HAP-1 (cell line): ENCODE data around the gene OR1L6.

Experiments used
- DNase-seq, 2 experiments: peaks; one replicate each; pipeline ENCODE4 v3.0.0-alpha.2; 2016 to 2020; ENCODE audit warnings: low spot score in 2 of 2
- H3K27me3 ChIP-seq: fragments of 250-450 bp; sonication (Bioruptor Pico); 2 replicates; pipeline ENCODE4 v1.5.1; 2020; ENCODE audit warnings: low read depth, mild to moderate bottlenecking, moderate library complexity
- H3K36me3 ChIP-seq: fragments of 250-450 bp; sonication (Bioruptor Pico); replicated peaks from 2 replicates; pipeline ENCODE4 v1.5.1; 2020; ENCODE audit warnings: mild to moderate bottlenecking
- H3K4me1 ChIP-seq: fragments of 250-450 bp; sonication (Bioruptor Pico); 2 replicates; pipeline ENCODE4 v1.5.1; 2020; ENCODE audit warnings: mild to moderate bottlenecking
- H3K4me3 ChIP-seq: fragments of 250-450 bp; sonication (Bioruptor Pico); 2 replicates; pipeline ENCODE4 v1.5.1; 2020; ENCODE audit warnings: mild to moderate bottlenecking, moderate library complexity
- H3K9me3 ChIP-seq: fragments of 250-450 bp; sonication (Bioruptor Pico); 2 replicates; pipeline ENCODE4 v1.5.1; 2020; ENCODE audit warnings: mild to moderate bottlenecking, moderate library complexity
- in situ Hi-C: fragments of 300-500 bp; cut with MboI; formaldehyde crosslinking; loops from 3 replicates; pipeline ENCODE4 v1.14.3; 2020; ENCODE audit warnings: low sequenced_read_pairs, inconsistent platforms, mixed read lengths

The OR1L6 gene

DNA sequence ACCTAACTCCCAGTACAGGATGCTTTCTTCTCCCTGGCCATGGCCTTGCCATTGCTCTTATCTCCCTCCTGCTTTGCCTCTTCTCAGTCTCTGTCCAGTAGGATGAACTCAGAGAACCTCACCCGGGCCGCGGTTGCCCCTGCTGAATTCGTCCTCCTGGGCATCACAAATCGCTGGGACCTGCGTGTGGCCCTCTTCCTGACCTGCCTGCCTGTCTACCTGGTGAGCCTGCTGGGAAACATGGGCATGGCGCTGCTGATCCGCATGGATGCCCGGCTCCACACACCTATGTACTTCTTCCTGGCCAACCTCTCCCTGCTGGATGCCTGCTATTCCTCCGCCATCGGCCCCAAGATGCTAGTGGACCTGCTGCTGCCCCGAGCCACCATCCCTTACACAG is 46.7 kb downstream of the OR1L6 start, which contains the start of gene OR5C1:
OR5C1 (plus strand) TSS at position 103 of the 400 bp plus-strand sequence; CDS start at position 103, 0 bp downstream.
- Histone ChIP-seq H3K4me1 (no peaks in the 10 kb centered on the region), H3K4me3 (no peak within 1 kb of the TSS), H3K36me3 (no peaks in the 10 kb centered on the region), H3K27me3 (peaks cover 5% of the 10 kb centered on the region; the same call in 1 of the 2 replicates), H3K9me3 (no peaks in the 10 kb centered on the region)
- DNase-seq, result no peak
- in situ Hi-C loops, result no loop called here

DNA sequence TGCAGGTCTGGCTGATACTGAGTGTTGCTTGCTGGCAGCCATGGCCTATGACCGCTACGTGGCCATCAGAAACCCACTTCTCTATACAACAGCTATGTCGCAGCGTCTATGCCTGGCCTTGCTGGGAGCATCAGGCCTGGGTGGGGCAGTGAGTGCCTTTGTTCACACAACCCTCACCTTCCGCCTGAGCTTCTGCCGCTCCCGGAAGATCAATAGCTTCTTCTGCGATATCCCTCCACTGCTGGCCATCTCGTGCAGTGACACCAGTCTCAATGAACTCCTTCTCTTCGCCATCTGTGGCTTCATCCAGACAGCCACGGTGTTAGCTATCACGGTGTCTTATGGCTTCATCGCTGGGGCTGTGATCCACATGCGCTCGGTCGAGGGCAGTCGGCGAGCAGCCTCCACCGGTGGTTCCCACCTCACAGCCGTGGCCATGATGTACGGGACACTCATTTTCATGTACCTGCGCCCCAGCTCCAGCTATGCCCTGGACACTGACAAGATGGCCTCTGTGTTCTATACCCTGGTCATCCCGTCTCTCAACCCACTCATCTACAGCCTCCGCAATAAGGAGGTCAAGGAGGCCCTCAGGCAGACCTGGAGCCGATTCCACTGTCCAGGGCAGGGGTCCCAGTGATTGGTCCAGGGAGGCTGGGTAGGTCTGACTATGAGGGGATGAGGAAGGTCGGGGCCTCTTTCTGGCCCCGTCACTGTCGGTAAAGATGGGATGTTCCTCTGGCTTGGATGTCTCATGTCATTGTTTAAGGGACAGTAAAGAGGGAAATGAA is 47.3 kb downstream of the OR1L6 start:
- Histone ChIP-seq H3K36me3 (no peaks in the 10 kb centered on the region), H3K9me3 (no peaks in the 10 kb centered on the region), H3K4me3 (no peak overlapping the region), H3K27me3 (peaks cover 5% of the 10 kb centered on the region; the same call in 1 of the 2 replicates), H3K4me1 (no peaks in the 10 kb centered on the region)
- no peak for DNase-seq
- in situ Hi-C loops, result no loop called here

DNA sequence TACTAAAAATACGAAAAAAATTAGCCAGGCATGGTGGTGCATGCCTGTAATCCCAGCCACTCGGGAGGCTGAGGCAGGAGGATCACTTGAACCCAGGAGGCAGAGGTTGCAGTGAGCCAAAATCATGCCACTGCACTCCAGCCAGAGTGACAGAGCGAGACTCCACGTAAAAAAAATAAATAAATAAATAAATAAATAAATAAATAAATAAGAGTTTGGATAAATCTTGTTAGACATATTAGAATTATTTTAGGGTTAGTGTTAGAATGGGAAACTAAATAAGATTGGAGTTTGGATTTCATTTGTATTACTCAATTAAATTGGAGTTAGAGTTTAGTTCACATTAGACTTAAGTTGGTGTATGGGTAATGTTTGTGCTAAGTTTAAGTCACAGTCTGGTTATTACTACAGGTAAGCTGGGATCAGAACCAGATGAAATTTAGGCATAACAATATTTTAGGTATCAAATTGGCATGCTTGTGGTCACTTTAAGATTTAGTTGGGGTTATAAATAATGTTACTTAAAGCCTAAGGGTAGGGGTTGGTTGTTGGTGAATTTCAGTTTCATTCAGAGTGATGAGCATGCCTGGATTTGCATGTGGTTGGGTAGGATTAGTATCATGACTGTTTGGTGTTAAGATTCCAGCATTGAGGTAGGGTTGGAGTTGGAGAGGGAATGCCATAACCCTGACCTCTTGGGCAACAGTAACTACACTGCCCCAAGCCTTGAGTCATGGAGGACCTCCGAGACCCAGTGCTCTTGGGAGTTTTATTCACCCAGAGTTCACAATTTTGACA is 50.0 kb downstream of the OR1L6 start:
- no peaks in the 10 kb centered on the region for H3K27me3 ChIP-seq
- no peaks in the 10 kb centered on the region for H3K9me3 ChIP-seq
- no peak for DNase-seq
- H3K4me1 ChIP-seq, result no peaks in the 10 kb centered on the region
- no peak overlapping the region for H3K4me3 ChIP-seq
- no peaks in the 10 kb centered on the region for H3K36me3 ChIP-seq
- in situ Hi-C loops, result no loop called here

DNA sequence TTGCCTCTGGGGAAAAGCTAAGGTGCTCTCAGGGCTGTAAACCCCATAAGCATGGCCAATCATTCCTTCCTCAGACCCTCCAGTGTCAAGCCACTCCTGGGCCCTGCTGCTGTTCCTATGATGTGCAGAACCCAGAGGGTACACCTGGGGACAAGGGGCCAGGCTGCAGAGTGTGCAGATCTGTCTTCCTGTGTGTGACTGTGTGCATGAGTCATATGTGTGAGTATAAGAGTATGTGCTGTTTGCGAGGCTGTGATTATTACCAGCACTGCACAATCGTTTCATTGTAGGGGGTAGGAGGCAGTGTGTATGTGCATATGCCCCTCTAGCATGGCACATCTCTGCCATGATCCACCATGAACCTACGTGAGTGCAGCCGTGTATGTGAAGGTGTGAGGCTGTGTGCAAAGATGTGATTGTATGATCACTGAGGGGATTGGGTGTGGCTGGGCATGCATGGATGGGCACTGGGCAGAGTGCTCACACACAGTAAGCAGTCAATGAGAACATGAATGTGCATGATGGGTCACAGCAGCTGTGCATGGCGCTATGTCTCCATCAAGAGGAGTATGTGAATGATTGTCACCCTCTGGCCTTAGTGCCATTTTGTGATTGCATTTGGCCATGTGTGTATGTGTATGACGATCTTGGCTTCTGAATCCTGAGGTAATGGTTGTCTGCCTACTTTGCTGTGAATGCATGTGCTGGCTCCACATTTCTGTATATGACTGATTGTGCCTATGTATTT is 55.4 kb downstream of the OR1L6 start:
- no peaks in the 10 kb centered on the region for H3K4me1 ChIP-seq
- no peaks in the 10 kb centered on the region for H3K9me3 ChIP-seq
- in situ Hi-C loops, result no loop called here
- DNase-seq, result no peak
- no peaks in the 10 kb centered on the region for H3K36me3 ChIP-seq
- H3K4me3 ChIP-seq, result no peak overlapping the region
- no peaks in the 10 kb centered on the region for H3K27me3 ChIP-seq
